A549 (cell line): ENCODE results near the gene LRRC2. TPM values are rescaled to one million over a fixed set of nuclear protein-coding genes. Genes with fewer than 3 reads are reported as not detected.

ENCODE experiments used
- ATAC-seq, 2 experiments: fragments of 200-7000 bp in 1 of 2; fragments of >200 bp in 1 of 2; cut with Nextera tagmentation in 1 of 2; cut with Tn5 transposase in 1 of 2; 3 replicates each; pipeline versions ENCODE4 v1.8.0 to v1.9.1; 2018 to 2020; ENCODE audit warnings: mild to moderate bottlenecking in 1 of 2, moderate library complexity in 1 of 2
- CTCF ChIA-PET: fragments of 300-600 bp; sonication (Branson Sonifier 250); formaldehyde crosslinking; extraction: SDS; loops from one replicate; lab custom pipeline; 2021; ENCODE audit warnings: antibody characterized with exemption, inconsistent platforms; lab: Yijun Ruan, JAX
- POLR2A ChIA-PET: fragments of 350-600 bp; formaldehyde crosslinking; extraction: SDS; loops from one replicate; lab custom pipeline; 2021; ENCODE audit warnings: antibody characterized with exemption, inconsistent platforms; lab: Yijun Ruan, JAX
- DNase-seq, 2 experiments: peaks; one replicate each; pipeline versions ENCODE4 v3.0.0 to v3.0.0-alpha.2; 2011 to 2016; ENCODE audit warnings: low read depth in 1 of 2, low spot score in 1 of 2
- FAIRE-seq: peaks from 2 replicates; lab custom pipeline; 2011; peaks lifted over from hg19 to GRCh38; lab: Jason Lieb, UNC
- H3K27ac ChIP-seq, 2 experiments: fragments of >200 bp; sonication (Bioruptor Twin); formaldehyde crosslinking; 3 replicates each; pipeline ENCODE4 v1.5.1; 2016 to 2017
- H3K4me1 ChIP-seq: fragments of >200 bp; sonication (Bioruptor Twin); formaldehyde crosslinking; 3 replicates; pipeline ENCODE4 v1.6.1; 2016
- H3K4me2 ChIP-seq: fragments of >200 bp; sonication (Bioruptor Twin); formaldehyde crosslinking; 3 replicates; pipeline ENCODE4 v1.6.1; 2016
- H3K4me3 ChIP-seq: fragments of >200 bp; sonication (Bioruptor Twin); formaldehyde crosslinking; 3 replicates; pipeline ENCODE4 v1.5.1; 2016
- H3K9me3 ChIP-seq: fragments of >200 bp; sonication (Bioruptor Twin); formaldehyde crosslinking; 3 replicates; pipeline ENCODE4 v1.6.1; 2016
- ATOH8 ChIP-seq: fragments of 250-450 bp; sonication (Bioruptor Pico); IDR thresholded peaks from 2 replicates; pipeline ENCODE4 v1.5.0; 2020; ENCODE audit warnings: low read depth, mild to moderate bottlenecking, moderate library complexity
- BCL3 ChIP-seq: fragments of >200 bp; sonication (Bioruptor Twin); formaldehyde crosslinking; IDR thresholded peaks from 3 replicates; pipeline ENCODE4 v1.6.1; 2016
- CHD4 ChIP-seq: fragments of 200-600 bp; sonication (generic); IDR thresholded peaks from 2 replicates; pipeline ENCODE4 v1.6.1; 2016; ENCODE audit warnings: antibody characterized with exemption, mild to moderate bottlenecking, borderline replicate concordance
- CTCF ChIP-seq: fragments of >200 bp; sonication (Bioruptor Twin); formaldehyde crosslinking; IDR thresholded peaks from 3 replicates; pipeline ENCODE4 v1.5.1; 2016
- E2F6 ChIP-seq: IDR thresholded peaks from 2 replicates; pipeline ENCODE4 v1.6.1; 2012; ENCODE audit warnings: low read depth, borderline replicate concordance
- EHF ChIP-seq: fragments of 250-450 bp; sonication (Bioruptor Pico); IDR thresholded peaks from 2 replicates; pipeline ENCODE4 v1.5.0; 2020; ENCODE audit warnings: mild to moderate bottlenecking
- EHMT2 ChIP-seq: fragments of 200-600 bp; sonication (generic); IDR thresholded peaks from 2 replicates; pipeline ENCODE4 v1.6.1; 2016; ENCODE audit warnings: antibody characterized with exemption, low read depth, mild to moderate bottlenecking, moderate library complexity
- ESRRA ChIP-seq: fragments of 150-350 bp; IDR thresholded peaks from 2 replicates; pipeline ENCODE4 v1.6.1; 2014; ENCODE audit warnings: mild to moderate bottlenecking, low read length, borderline replicate concordance
- FOSL2 ChIP-seq, 2 experiments: fragments of 450-650 bp in 1 of 2; fragments of >200 bp in 1 of 2; sonication (Bioruptor Twin) in 1 of 2; formaldehyde crosslinking; IDR thresholded peaks; 2 replicates each; pipeline versions ENCODE4 v1.5.0 to v1.6.1; 2016 to 2020; ENCODE audit warnings: mild to moderate bottlenecking in 1 of 2, moderate library complexity in 1 of 2
- FOXS1 ChIP-seq: fragments of 250-450 bp; sonication (Bioruptor Pico); IDR thresholded peaks from 2 replicates; pipeline ENCODE4 v1.5.0; 2020; ENCODE audit warnings: mild to moderate bottlenecking, moderate library complexity
- HMGXB4 ChIP-seq: fragments of 250-450 bp; sonication (Bioruptor Pico); IDR thresholded peaks from 2 replicates; pipeline ENCODE4 v1.5.0; 2021; ENCODE audit warnings: mild to moderate bottlenecking, moderate library complexity, borderline replicate concordance
- KDM1A ChIP-seq: fragments of 200-600 bp; sonication (generic); IDR thresholded peaks from 2 replicates; pipeline ENCODE4 v1.6.1; 2016; ENCODE audit warnings: low read depth, mild to moderate bottlenecking
- KDM5A ChIP-seq: fragments of 200-600 bp; sonication (generic); IDR thresholded peaks from 2 replicates; pipeline ENCODE4 v1.6.1; 2016; ENCODE audit warnings: antibody characterized with exemption, mild to moderate bottlenecking
- MAX ChIP-seq: IDR thresholded peaks from 2 replicates; pipeline ENCODE4 v1.6.1; 2012
- POLR2AphosphoS2 ChIP-seq: conservative IDR thresholded peaks from 2 replicates; pipeline ENCODE4 v1.6.1; 2012; ENCODE audit warnings: low read length, improper control_type of control experiment, inconsistent platforms
- RAD21 ChIP-seq, 2 experiments: fragments of >200 bp in 1 of 2; sonication (Bioruptor Twin) in 1 of 2; formaldehyde crosslinking in 1 of 2; IDR thresholded peaks in 1 of 2; conservative IDR thresholded peaks in 1 of 2; 2 replicates in 1 of 2; 3 replicates in 1 of 2; pipeline ENCODE4 v1.6.1; 2012 to 2018; ENCODE audit warnings: inconsistent platforms in 1 of 2
- RFX5 ChIP-seq: fragments of 450-650 bp; IDR thresholded peaks from 2 replicates; pipeline ENCODE4 v1.7.1; 2014; ENCODE audit warnings: antibody characterized with exemption, mild to moderate bottlenecking, moderate library complexity
- USF2 ChIP-seq: fragments of 450-650 bp; IDR thresholded peaks from 2 replicates; pipeline ENCODE4 v1.6.1; 2014; ENCODE audit warnings: antibody characterized with exemption
- ZC3H11A ChIP-seq: fragments of 450-650 bp; IDR thresholded peaks from 2 replicates; pipeline ENCODE4 v1.6.1; 2014; ENCODE audit warnings: antibody characterized with exemption, mild to moderate bottlenecking
- WGBS: methylation state at CpG from one replicate; pipeline ENCODE4 v1.1.6; 2017; ENCODE audit errors: missing lambda C conversion rate; 5-methylcytosine and 5-hydroxymethylcytosine counted together
- polyA plus RNA-seq, 4 experiments: library from polyadenylated mRNA; depleted of rRNA in 3 of 4; stranded (reverse); fragments of >200 nt; fragmentation: RNase III in 1 of 4; extraction: RNeasy Plus Mini Kit Qiagen cat#74134 plus additional on column Dnase treatment in 1 of 4; gene quantifications; 2 replicates in 3 of 4; 3 replicates in 1 of 4; pipeline ENCODE4 v1.2.3, GENCODE V29; 2011 to 2017

The LRRC2 gene
- polyA plus RNA-seq, 2 of the 4 experiments (the other 2 are of a cell fraction): not detected

GRCh38 chr3:46490338-46491084 is 75.6 kb downstream of the LRRC2 start (continued):
- no peak for TF ChIP-seq FOSL2 (IDR thresholded peaks at IDR 0.05)
- no peak for TF ChIP-seq FOSL2 (CRISPR knock-in tag; IDR thresholded peaks at IDR 0.05)
- no peak for TF ChIP-seq RAD21 (conservative IDR thresholded peaks at IDR 0.05 in 1 of 2, IDR thresholded peaks at IDR 0.05 in 1 of 2)

- no peak overlapping the region for H3K27ac ChIP-seq
- H3K4me3 ChIP-seq: no peak overlapping the region
- no peak for ATAC-seq
- CTCF ChIA-PET: interaction anchor here (0.7 to 7.0 kb wide), 23 partner anchors 9 to 411 kb away, joined by 3 to 100 read pairs (median 10); partner anchors contain the start of genes ALS2CL and LRRC2
- DNase-seq: no peak
- POLR2A ChIA-PET: no interaction called here
- H3K4me1 ChIP-seq: no peaks in the 10 kb centered on the region
- whole genome bisulfite sequencing: 64% methylated on average over 1 of the region's 1 CpG
- TF ChIP-seq E2F6 (no peak), BCL3 (no peak), EHF (CRISPR knock-in tag) (no peak), POLR2AphosphoS2 (no peak), KDM1A (no peak), CHD4 (no peak), EHMT2 (no peak), FOXS1 (CRISPR knock-in tag) (no peak), ATOH8 (CRISPR knock-in tag) (no peak), USF2 (no peak), RAD21 (conservative IDR thresholded peaks at IDR 0.05 in 1 of 2, IDR thresholded peaks at IDR 0.05 in 1 of 2) (no peak), ESRRA (no peak), ZC3H11A (no peak), HMGXB4 (CRISPR knock-in tag) (no peak), RFX5 (no peak), KDM5A (no peak), CTCF (no peak), MAX (no peak)
- no peaks in the 10 kb centered on the region for H3K9me3 ChIP-seq
- H3K4me2 ChIP-seq: no peak overlapping the region
- FAIRE-seq: no peak
Measured at GRCh38 chr3:46489875-46490274, 76.2 kb downstream of the LRRC2 start.
